ENCODE data around the gene CCDC102A.
A peak's percentile ranks its signal among the peaks of the same experiment; 100 is the strongest.

Gene CCDC102A

DNA sequence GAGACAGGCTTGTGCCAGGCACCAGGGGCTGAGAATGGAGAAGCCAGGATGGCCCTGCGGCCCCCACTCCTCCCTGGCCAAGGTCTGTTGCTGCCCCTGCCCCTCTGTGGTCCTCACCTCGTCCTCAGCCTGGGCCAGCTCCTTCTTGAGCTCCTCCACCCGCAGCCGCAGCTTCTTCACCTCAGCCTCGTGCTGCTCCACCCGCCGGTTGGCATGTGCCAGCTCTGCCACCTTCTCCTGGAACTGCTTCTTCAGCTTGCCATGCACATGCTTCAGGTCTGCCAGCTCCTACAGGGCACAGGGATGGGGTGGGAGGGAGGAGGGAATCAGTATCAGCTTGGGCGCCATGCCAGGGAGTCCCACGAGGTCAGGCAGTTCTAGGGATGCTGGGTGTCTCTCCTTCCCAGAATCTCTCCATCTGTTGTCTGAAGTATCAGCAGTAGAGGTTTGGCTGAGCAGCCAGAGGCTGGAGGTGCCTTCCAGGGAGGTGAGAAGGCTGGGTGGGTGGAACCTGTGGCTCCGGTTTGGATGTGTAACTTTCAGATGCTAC is 20.1 kb downstream of the CCDC102A start:
- TF ChIP-seq, protein P1, sequence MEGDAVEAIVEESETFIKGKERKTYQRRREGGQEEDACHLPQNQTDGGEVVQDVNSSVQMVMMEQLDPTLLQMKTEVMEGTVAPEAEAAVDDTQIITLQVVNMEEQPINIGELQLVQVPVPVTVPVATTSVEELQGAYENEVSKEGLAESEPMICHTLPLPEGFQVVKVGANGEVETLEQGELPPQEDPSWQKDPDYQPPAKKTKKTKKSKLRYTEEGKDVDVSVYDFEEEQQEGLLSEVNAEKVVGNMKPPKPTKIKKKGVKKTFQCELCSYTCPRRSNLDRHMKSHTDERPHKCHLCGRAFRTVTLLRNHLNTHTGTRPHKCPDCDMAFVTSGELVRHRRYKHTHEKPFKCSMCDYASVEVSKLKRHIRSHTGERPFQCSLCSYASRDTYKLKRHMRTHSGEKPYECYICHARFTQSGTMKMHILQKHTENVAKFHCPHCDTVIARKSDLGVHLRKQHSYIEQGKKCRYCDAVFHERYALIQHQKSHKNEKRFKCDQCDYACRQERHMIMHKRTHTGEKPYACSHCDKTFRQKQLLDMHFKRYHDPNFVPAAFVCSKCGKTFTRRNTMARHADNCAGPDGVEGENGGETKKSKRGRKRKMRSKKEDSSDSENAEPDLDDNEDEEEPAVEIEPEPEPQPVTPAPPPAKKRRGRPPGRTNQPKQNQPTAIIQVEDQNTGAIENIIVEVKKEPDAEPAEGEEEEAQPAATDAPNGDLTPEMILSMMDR (IDR thresholded peaks at IDR 0.05; ENCODE audit: low read depth, low read length): no peak
- H3K27me3 ChIP-seq: no peaks in the 10 kb centered on the region
- H3K9me3 ChIP-seq: no peaks in the 10 kb centered on the region
- H3K4me3 ChIP-seq (ENCODE audit: low read depth, low read length): peak overlapping the region; percentile 5
- peak; percentile 69 for DNase-seq
- H3K36me3 ChIP-seq: peaks cover 19% of the 10 kb centered on the region
- peaks cover 48% of the 10 kb centered on the region for H3K4me1 ChIP-seq

DNA sequence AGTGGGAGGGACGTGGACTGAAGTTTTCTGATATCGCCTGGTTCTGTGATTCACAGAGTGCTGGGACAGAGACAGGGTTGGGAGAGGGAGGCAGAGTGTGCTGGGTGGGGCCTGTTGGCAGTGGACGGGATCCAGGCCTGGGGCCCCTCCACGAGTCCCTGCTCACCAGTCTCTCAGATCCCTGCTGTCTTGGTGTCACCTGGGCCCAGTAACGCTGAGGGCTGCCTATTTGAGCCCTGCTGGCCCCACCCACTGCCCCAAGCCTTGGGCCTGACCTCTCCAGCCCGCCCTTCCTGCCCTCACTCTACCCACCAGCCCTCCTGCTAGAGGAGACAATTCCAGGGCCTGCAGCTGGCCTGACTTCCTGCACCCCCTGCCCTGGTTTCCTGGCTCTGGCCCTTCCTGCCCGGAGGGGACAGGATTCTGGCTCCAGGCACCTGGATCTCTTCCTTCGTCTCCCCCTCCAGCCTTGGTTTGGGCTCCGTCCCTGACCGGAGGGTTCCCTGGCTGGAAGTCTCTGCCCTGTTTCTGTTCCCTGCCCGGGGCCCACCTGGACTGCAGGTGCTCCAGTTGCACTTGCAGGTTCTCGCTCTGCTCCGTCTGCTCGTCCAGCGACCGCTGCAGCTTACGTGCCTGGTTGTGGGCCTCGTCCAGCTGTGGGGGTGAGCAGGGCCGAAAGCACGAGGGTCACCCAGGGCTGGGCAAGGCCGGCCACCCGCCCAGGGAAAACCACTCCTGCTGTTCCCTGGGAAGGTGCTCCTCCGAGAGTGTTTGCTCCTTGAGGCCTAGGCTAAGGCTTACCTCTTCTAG is 21.4 kb downstream of the CCDC102A start:
- H3K4me1 ChIP-seq: peaks cover 55% of the 10 kb centered on the region
- no peaks in the 10 kb centered on the region for H3K9me3 ChIP-seq
- no peaks in the 10 kb centered on the region for H3K27me3 ChIP-seq
- H3K36me3 ChIP-seq: peaks cover 17% of the 10 kb centered on the region
- peak; percentile 86 for DNase-seq
- TF ChIP-seq, protein P1 (IDR thresholded peaks at IDR 0.05; ENCODE audit: low read depth, low read length): no peak
- peak overlapping the region; percentile 19 for H3K4me3 ChIP-seq (ENCODE audit: low read depth, low read length)

DNA sequence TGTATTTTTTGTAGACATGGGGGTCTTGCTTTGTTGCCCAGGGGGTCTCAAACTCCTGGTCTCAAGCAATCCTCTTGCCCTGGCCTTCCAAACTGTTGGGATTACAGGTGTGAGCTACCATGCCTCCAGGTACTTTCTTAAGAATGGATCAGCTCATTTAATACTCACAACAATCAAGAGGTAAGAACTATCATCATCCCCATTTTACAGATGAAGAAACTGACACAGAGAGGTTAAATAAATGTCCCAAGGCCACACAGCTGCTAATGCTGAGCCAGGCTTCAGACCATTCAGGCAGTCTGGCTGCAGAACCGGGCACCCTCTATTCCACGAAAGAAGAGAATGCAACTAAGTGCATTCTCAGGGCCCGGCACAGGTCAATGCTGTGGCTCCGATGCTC is 22.0 kb downstream of the CCDC102A start:
- peaks cover 16% of the 10 kb centered on the region for H3K36me3 ChIP-seq
- H3K27me3 ChIP-seq: no peaks in the 10 kb centered on the region
- H3K9me3 ChIP-seq: no peaks in the 10 kb centered on the region
- no peak overlapping the region; the same call in 1 of the 2 replicates for H3K4me3 ChIP-seq (ENCODE audit: low read depth, low read length)
- DNase-seq: no peak
- TF ChIP-seq, protein P1 (IDR thresholded peaks at IDR 0.05; ENCODE audit: low read depth, low read length): no peak
- peaks cover 59% of the 10 kb centered on the region for H3K4me1 ChIP-seq

DNA sequence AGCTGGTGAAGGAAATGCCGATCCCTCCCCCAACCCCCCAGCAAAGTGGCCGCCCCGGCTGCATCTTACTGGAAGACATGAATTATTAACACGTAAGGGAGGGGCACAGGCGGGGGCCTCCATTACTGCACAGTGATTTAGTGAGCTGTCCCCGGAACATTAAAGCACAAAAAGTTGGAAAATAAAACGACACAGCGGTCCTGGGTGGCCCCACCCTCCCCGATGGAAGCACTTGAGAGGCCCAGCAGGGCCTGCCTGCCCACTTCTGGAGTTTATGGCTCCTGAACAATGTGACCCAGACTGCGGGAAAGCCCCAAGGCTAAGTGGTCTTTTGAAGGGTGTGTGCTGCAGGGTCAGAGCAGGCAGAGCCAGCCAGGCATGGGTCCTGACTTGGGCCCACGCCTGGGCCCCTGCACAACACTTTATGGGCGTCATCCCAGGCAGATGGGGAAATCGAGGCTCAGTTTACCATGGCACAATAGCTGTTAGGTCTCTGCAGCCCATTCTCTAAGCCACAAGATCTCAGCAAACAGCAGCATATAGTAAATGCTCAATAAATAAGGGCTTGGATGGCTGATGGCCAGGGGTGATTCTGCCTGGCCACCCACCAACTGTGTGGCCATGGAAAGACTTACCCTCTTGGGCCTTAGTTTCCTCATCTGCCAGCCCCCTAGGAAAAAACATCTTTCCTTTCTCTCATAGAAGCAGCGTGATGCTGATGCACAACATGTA is 22.8 kb downstream of the CCDC102A start:
- TF ChIP-seq, protein P1 (IDR thresholded peaks at IDR 0.05; ENCODE audit: low read depth, low read length): no peak
- Histone ChIP-seq H3K4me1 (peaks cover 66% of the 10 kb centered on the region), H3K9me3 (no peaks in the 10 kb centered on the region), H3K36me3 (peaks cover 16% of the 10 kb centered on the region), H3K4me3 (ENCODE audit: low read depth, low read length) (no peak overlapping the region), H3K27me3 (no peaks in the 10 kb centered on the region)
- no peak for DNase-seq

DNA sequence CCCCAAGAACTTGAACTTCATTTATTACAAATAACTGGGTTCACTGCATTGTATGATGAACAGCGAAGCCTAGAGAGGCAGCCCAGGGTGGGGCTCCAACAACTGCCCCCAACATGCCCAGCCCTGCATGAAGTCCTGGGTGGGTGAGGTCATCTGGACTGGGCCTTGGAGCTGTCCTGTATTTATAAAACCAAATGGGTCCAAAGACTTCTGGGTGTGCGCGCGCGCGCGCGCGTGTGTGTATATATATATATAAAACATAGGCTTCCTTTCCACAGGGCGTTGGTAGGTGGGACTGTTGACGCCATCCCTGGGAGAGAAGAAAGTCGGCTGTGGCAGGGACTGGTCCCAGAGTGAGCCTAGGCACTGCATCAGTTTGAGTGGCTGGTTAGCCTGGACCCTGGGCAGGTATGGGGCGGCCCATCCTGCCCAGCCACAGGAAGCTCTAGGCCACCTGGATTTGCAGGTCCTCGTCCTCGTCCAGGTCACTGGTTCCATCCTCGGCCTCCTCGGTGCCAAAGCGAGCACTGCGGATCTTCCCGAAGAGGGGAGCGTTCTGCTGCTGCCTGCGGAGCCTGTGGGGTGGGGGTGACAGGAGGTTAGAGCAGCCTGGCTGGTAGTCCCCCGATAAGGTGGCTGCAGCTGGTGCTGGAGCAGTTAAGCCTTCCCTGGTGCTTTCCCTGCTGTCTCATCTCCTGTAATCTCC is 23.9 kb downstream of the CCDC102A start:
- DNase-seq: peak; percentile 6
- H3K9me3 ChIP-seq: no peaks in the 10 kb centered on the region
- no peaks in the 10 kb centered on the region for H3K27me3 ChIP-seq
- TF ChIP-seq, protein P1 (IDR thresholded peaks at IDR 0.05; ENCODE audit: low read depth, low read length): no peak
- H3K36me3 ChIP-seq: peaks cover 8% of the 10 kb centered on the region
- peaks cover 71% of the 10 kb centered on the region for H3K4me1 ChIP-seq
- H3K4me3 ChIP-seq (ENCODE audit: low read depth, low read length): no peak overlapping the region

Data from BE2C (cell line).